H9 (cell line): ENCODE measurements around the gene OTX1. TPM values are rescaled to one million over a fixed set of nuclear protein-coding genes. Genes with fewer than 3 reads are reported as not detected.

Source experiments
- DNase-seq: peaks from one replicate; pipeline ENCODE4 v3.0.0-alpha.2; 2017
- H2AFZ ChIP-seq: one replicate; pipeline ENCODE4 v1.6.1; 2013; ENCODE audit warnings: mild to moderate bottlenecking, low read length, control low read depth, moderate library complexity
- H2AK5ac ChIP-seq: 2 replicates; pipeline ENCODE4 v1.6.1; 2013; ENCODE audit warnings: low read length, control low read depth, mixed read lengths; ENCODE audit not compliant: insufficient read length
- H2BK120ac ChIP-seq: one replicate; pipeline ENCODE4 v1.6.1; 2013; ENCODE audit warnings: low read depth, mild to moderate bottlenecking, low read length, control low read depth, inconsistent platforms; ENCODE audit not compliant: poor library complexity, severe bottlenecking
- H2BK12ac ChIP-seq: 2 replicates; pipeline ENCODE4 v1.6.1; 2013; ENCODE audit warnings: low read length, control low read depth, mixed read lengths, low read depth; ENCODE audit not compliant: insufficient read length
- H2BK15ac ChIP-seq: 2 replicates; pipeline ENCODE4 v1.6.1; 2013; ENCODE audit warnings: low read depth, low read length, control low read depth
- H2BK20ac ChIP-seq: one replicate; pipeline ENCODE4 v1.6.1; 2013; ENCODE audit warnings: low read depth, mild to moderate bottlenecking, low read length, control low read depth, inconsistent platforms; ENCODE audit not compliant: poor library complexity, severe bottlenecking
- H2BK5ac ChIP-seq: 2 replicates; pipeline ENCODE4 v1.6.1; 2013; ENCODE audit warnings: low read length, control low read depth, mixed read lengths; ENCODE audit not compliant: insufficient read length
- H3K14ac ChIP-seq: 2 replicates; pipeline ENCODE4 v1.6.1; 2013; ENCODE audit warnings: low read length, control low read depth; ENCODE audit not compliant: insufficient read depth
- H3K18ac ChIP-seq: 2 replicates; pipeline ENCODE4 v1.6.1; 2013; ENCODE audit warnings: low read depth, mild to moderate bottlenecking, mixed read lengths, low read length, control low read depth; ENCODE audit not compliant: insufficient read length
- H3K23ac ChIP-seq: 2 replicates; pipeline ENCODE4 v1.6.1; 2013; ENCODE audit warnings: low read length, control low read depth, mixed read lengths, low read depth; ENCODE audit not compliant: insufficient read length
- H3K23me2 ChIP-seq: 2 replicates; pipeline ENCODE4 v1.6.1; 2013; ENCODE audit warnings: low read depth, mild to moderate bottlenecking, mixed read lengths, low read length, control low read depth; ENCODE audit not compliant: insufficient read length, poor library complexity, severe bottlenecking
- H3K27ac ChIP-seq: 2 replicates; pipeline ENCODE4 v1.5.1; 2013; ENCODE audit warnings: low read length, control low read depth, mixed read lengths, low read depth; ENCODE audit not compliant: insufficient read length
- H3K27me3 ChIP-seq: 2 replicates; pipeline ENCODE4 v1.6.1; 2013; ENCODE audit warnings: low read length, control low read depth, inconsistent platforms; ENCODE audit not compliant: insufficient read depth
- H3K4ac ChIP-seq: 2 replicates; pipeline ENCODE4 v1.6.1; 2013; ENCODE audit warnings: low read depth, mild to moderate bottlenecking, control low read depth, inconsistent platforms, low read length, moderate library complexity
- H3K4me1 ChIP-seq: 2 replicates; pipeline ENCODE4 v1.6.1; 2013; ENCODE audit warnings: low read length, control low read depth, inconsistent platforms; ENCODE audit not compliant: insufficient read depth
- H3K4me2 ChIP-seq: 2 replicates; pipeline ENCODE4 v1.6.1; 2013; ENCODE audit warnings: low read length, control low read depth, mixed read lengths; ENCODE audit not compliant: insufficient read length, insufficient read depth
- H3K56ac ChIP-seq: 2 replicates; pipeline ENCODE4 v1.6.1; 2013; ENCODE audit warnings: low read depth, mild to moderate bottlenecking, mixed read lengths, low read length, control low read depth; ENCODE audit not compliant: insufficient read length
- H3K79me1 ChIP-seq: 2 replicates; pipeline ENCODE4 v1.6.1; 2013; ENCODE audit warnings: low read depth, mild to moderate bottlenecking, moderate library complexity, low read length, control low read depth, inconsistent platforms; ENCODE audit not compliant: insufficient read depth, poor library complexity, severe bottlenecking
- H3K79me2 ChIP-seq: 2 replicates; pipeline ENCODE4 v1.6.1; 2013; ENCODE audit warnings: low read length, control low read depth, inconsistent platforms; ENCODE audit not compliant: insufficient read depth
- H3K9ac ChIP-seq: 2 replicates; pipeline ENCODE4 v1.6.1; 2013; ENCODE audit warnings: low read length, control low read depth, mixed read lengths; ENCODE audit not compliant: insufficient read length; ENCODE audit errors: extremely low read depth
- H3K9me3 ChIP-seq: one replicate; pipeline ENCODE4 v1.6.1; 2013; ENCODE audit warnings: low read depth, low read length, inconsistent platforms; ENCODE audit not compliant: control insufficient read depth
- H3T11ph ChIP-seq: one replicate; pipeline ENCODE4 v1.6.1; 2013; ENCODE audit warnings: mild to moderate bottlenecking, low read length, control low read depth, inconsistent platforms
- H4K20me1 ChIP-seq: one replicate; pipeline ENCODE4 v1.6.1; 2013; ENCODE audit not compliant: control insufficient read depth, insufficient read length, insufficient read depth
- H4K5ac ChIP-seq: 2 replicates; pipeline ENCODE4 v1.6.1; 2013; ENCODE audit warnings: low read depth, mild to moderate bottlenecking, mixed read lengths, low read length, control low read depth; ENCODE audit not compliant: insufficient read length
- H4K8ac ChIP-seq: replicated peaks from 2 replicates; pipeline ENCODE4 v1.6.1; 2013; ENCODE audit warnings: low read length, control low read depth, mixed read lengths, low read depth; ENCODE audit not compliant: insufficient read length
- H4K91ac ChIP-seq: 2 replicates; pipeline ENCODE4 v1.6.1; 2013; ENCODE audit warnings: low read depth, mild to moderate bottlenecking, moderate library complexity, mixed read lengths, low read length, control low read depth; ENCODE audit not compliant: insufficient read length
- H3K27ac Mint-ChIP-seq, 3 experiments: 2 replicates in 2 of 3; 3 replicates in 1 of 3; pipeline ENCODE4 v1.8.0; 2020 to 2021; ENCODE audit warnings: mixed read lengths in 3 of 3, mild to moderate bottlenecking in 1 of 3, moderate library complexity in 1 of 3
- H3K27me3 Mint-ChIP-seq: 2 replicates; pipeline ENCODE4 v1.8.0; 2021; ENCODE audit warnings: low read depth, mild to moderate bottlenecking, moderate library complexity, mixed read lengths
- H3K36me3 Mint-ChIP-seq, 3 experiments: 2 replicates in 2 of 3; 3 replicates in 1 of 3; pipeline ENCODE4 v1.8.0; 2020 to 2021; ENCODE audit warnings: low read depth in 3 of 3, mixed read lengths in 3 of 3; ENCODE audit not compliant: insufficient read depth in 1 of 3
- H3K4me1 Mint-ChIP-seq, 2 experiments: 2 replicates each; pipeline ENCODE4 v1.8.0; 2020; ENCODE audit warnings: mixed read lengths in 2 of 2
- H3K4me3 Mint-ChIP-seq, 2 experiments: 2 replicates in 1 of 2; 3 replicates in 1 of 2; pipeline ENCODE4 v1.8.0; 2020 to 2021; ENCODE audit warnings: mild to moderate bottlenecking in 2 of 2, mixed read lengths in 2 of 2, moderate library complexity in 1 of 2
- H3K9me3 Mint-ChIP-seq, 2 experiments: 2 replicates in 1 of 2; 3 replicates in 1 of 2; pipeline ENCODE4 v1.8.0; 2020; ENCODE audit warnings: mild to moderate bottlenecking in 2 of 2, mixed read lengths in 2 of 2, moderate library complexity in 1 of 2
- CTCF ChIP-seq: fragments of 200-600 bp; sonication (generic); conservative IDR thresholded peaks from 3 replicates; pipeline ENCODE4 v1.8.0; 2021; ENCODE audit warnings: antibody characterized with exemption, mild to moderate bottlenecking
- WGBS: extraction: QIAGEN DNeasy Blood & Tissue Kit; methylation state at CpG from one replicate; pipeline ENCODE4 v1.1.7; 2013; ENCODE audit warnings: missing lambda C conversion rate, low lambda C conversion rate, mixed read lengths; ENCODE audit not compliant: insufficient read length; ENCODE audit errors: extremely low coverage; 5-methylcytosine and 5-hydroxymethylcytosine counted together
- total RNA-seq: library from RNA; stranded (reverse); gene quantifications from 2 replicates; pipeline ENCODE4 v1.2.1, GENCODE V29; 2021

Gene OTX1
- total RNA-seq, 1 experiment from 2014 or later, result 0.13 TPM

GRCh38 chr2:63066265-63066664, 15.6 kb downstream of the OTX1 start:
- Histone ChIP-seq H3K79me1 (no peaks in the 10 kb centered on the region), H4K8ac (no peak overlapping the region), H2BK120ac (no peak overlapping the region), H3K18ac (no peak overlapping the region), H4K5ac (no peak overlapping the region), H3K27ac (no peak overlapping the region), H3K23me2 (no peaks in the 10 kb centered on the region), H3K56ac (no peak overlapping the region), H3K9me3 (no peaks in the 10 kb centered on the region), H3K79me2 (no peaks in the 10 kb centered on the region), H3K9ac (no peak overlapping the region), H4K91ac (no peak overlapping the region), H4K20me1 (no peaks in the 10 kb centered on the region), H3T11ph (no peak overlapping the region), H2AFZ (no peak overlapping the region), H3K27me3 (no peaks in the 10 kb centered on the region; the same call in 1 of the 2 replicates), H3K4me2 (no peak overlapping the region), H3K14ac (no peak overlapping the region), H2BK5ac (no peak overlapping the region), H2BK12ac (no peak overlapping the region), H2AK5ac (no peak overlapping the region), H3K4me1 (no peaks in the 10 kb centered on the region), H2BK15ac (no peak overlapping the region), H2BK20ac (no peak overlapping the region), H3K23ac (no peak overlapping the region), H3K4ac (no peak overlapping the region)
- TF ChIP-seq CTCF, result no peak
- DNase-seq, result no peak
- no CpG with 5 or more reads among the region's 3 CpGs for WGBS
- Mint-ChIP-seq H3K36me3 (no peaks in the 10 kb centered on the region), H3K27ac (no peak overlapping the region), H3K4me1 (peaks cover 0 to 5% of the 10 kb centered on the region in 2 experiments; a peak in 1 of 4 replicates), H3K4me3 (no peak overlapping the region), H3K27me3 (peaks cover 65% of the 10 kb centered on the region), H3K9me3 (no peaks in the 10 kb centered on the region)
